Pons (tissue), 1 donor: ENCODE measurements around the gene PSPN.

Source experiments
- DNase-seq: peaks from one replicate; pipeline ENCODE4 v3.0.0-alpha.2; 2016; ENCODE audit warnings: low spot score

PSPN gene

GRCh38 chr19:6325614-6326013, 50.1 kb downstream of the PSPN start:
- DNase-seq: no peak
